OCI-M1 (cell line): ENCODE measurements around the gene NUDT13.
"Not testable (repeated sequence)": the region's sequence is repeated elsewhere in the genome, so short reads cannot be mapped to it uniquely, and the experiment has no call there.

Experiments used
- DNase-seq: peaks from one replicate; lab custom pipeline; 2025; lab: John Stamatoyannopoulos, UW

NUDT13 gene

DNA sequence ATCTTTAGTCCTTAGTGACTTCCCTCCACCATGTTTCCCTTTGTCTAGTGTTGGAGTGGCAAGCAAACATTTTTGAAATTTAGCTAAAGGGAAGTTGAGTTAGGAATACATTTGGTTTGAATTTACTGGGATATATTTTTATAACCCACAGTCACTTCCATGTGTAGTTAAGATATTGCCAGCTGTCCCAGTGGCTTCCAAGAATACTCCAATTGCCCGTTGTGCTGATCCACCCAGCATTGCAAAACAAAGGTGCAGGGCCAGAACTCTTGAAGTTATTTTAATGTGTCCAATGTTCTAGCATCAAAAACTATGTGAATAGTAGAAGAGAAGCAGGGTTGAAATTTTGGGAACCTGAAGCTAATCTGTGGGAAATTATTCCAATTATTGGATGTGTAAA, 11.1 kb upstream of the NUDT13 start:
- DNase-seq = no peak

DNA sequence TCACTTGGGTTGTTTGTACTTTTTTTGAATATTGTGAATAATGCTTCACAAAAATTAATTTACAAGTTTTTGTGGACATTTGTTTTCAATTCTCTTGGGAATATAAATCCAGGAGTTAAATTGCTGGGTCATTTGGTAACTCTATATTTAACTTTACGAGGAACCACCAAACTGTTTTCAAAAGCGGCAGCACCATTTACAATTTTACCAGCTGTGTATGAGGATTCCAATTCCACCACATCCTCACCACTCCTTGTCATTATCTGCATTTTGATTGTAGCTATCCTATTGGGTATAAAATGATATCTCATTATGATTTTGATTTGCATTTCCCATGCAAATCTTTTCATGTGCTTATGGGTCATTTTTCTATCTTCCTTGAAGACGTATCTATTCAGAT, 4.0 kb upstream of the NUDT13 start:
- DNase-seq = no peak

DNA sequence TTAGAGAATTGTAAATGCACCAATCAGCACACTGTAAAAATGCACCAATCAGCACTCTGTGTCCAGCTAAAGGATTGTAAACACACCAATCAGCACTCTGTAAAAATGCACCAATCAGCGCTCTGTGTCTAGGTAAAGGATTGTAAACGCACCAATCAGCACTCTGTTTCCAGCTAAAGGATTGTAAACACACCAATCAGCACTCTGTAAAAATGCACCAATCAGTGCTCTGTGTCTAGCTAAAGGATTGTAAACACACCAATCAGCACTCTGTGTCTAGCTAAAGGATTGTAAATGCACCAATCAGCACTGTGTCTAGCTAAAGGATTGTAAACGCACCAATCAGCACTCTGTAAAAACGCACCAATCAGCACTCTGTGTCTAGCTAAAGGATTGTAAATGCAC, 1.0 kb upstream of the NUDT13 start:
- not testable (repeated sequence) for DNase-seq

DNA sequence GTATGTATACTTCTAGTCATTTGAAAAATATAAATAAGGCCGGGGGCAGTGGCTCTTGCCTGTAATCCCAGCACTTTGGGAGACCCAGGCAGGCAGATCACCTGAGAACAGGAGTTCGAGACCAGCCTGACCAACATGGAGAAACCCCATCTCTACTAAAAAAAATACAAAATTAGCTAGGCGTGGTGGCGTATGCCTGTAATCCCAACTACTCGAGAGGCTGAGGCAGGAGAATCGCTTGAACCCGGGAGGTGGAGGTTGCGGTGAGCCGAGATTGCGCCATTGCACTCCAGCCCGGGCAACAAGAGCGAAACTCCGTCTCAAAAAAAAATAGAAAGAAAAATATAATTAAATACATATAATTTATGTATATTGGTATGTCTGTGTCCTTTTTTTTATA, 1.8 kb downstream of the NUDT13 start:
- not testable (repeated sequence) for DNase-seq

DNA sequence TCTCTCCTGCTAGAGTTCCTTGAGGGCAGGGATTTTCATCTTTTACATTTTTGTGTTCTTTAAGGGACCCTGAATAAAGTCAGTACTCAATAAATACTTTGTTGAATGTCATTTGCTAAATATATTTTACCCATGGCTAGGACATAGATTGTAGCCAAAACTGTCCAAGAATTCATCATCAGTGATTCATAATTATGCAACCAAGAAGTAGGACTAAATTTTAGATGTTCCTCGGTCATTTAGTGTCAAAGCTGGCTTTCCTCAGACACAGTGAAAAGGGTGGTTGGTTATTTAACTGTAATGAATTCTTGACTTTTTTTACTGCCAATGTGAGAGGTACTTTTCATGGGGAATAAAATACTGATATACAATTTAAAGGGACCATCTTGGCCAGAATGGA, 3.3 kb downstream of the NUDT13 start:
- DNase-seq = no peak

DNA sequence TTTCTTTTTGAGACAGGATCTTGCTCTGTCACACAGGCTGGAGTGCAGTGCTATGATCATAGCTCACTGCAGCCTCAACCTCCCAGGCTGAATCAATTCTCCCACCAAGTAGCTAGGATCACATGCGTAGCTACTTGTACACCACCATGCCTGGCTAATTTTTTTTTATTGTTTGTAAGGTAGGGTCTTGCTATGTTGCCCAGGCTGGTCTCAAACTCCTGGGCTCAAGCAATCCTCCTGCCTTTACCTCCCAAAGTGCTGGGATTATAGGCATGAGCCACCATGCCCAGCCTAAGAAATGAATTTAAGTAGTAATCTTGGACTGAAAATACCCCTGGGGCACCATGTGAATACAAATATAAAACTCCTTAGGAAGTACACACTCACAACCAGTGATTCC, 5.8 kb downstream of the NUDT13 start:
- DNase-seq = no peak

DNA sequence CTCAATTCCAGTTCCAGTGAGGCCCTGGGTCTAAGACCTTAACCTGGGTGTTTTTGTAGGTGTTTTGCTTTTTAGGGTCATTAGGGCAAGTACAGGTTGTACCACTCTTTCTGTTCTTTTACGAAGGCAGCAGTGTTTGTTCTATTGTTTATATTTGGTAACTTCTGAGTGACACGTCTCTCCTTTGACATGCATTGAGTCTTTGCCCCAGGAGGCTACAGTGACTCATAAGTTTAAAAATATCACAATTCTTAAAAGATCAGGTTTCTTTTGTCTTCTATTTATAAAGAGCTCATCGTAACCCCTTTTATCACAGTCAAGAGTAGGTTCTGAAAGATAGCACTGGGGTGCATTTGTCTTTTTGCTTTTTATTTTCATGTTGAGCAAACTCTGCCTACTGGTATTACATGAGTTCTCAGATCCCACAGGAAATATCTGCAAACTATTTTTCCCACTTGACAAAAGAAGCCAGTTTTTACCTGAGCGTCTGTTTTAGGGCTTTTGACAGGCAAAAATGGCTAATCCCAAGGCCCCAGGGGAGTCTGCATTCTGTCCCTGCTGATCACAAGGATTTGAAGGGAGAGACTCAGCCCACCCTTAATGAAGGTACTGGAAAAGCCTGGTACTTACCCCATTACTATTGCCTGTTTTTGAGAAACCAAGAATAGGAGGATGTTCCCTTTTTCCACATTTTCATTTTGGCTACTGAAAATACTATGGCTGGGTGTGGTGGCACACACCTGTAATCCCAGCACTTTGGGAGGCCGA, 7.9 kb downstream of the NUDT13 start:
- DNase-seq = no peak

DNA sequence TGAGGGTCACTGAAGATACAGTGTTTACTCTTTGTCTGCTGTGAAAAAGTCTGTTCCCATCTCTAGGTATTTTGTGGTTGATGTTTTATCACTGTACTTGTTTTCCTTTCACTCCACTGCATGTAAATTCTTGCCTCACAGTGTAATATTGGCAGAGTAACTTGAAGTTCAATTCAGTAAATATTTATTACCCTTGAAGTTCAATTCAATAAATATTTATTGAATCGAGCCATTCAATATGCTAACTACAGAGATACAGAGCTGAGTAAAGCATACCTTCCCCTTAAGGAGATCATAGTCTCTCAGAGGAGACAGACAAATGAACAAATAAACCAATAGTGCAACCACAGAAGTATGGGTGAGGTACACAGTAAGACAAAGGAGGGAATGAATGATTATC, 9.2 kb downstream of the NUDT13 start:
- no peak for DNase-seq

DNA sequence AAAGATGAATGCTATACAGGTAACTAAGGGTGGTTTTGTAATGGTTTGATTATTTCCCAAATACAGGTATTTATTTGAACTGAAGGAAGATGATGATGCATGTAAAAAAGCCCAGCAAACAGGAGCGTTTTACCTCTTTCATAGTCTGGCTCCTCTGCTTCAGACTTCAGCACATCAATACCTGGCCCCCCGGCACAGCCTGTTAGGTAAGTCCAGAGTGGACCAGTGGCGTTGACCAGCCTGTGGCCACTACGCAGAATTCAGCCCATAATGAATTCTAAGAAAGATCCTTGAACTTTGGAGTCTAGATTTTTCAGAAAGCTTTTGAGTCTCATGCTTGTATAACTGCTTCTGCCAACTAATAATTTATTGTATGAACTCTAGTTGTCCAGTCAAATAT, 9.7 kb downstream of the NUDT13 start:
- no peak for DNase-seq

DNA sequence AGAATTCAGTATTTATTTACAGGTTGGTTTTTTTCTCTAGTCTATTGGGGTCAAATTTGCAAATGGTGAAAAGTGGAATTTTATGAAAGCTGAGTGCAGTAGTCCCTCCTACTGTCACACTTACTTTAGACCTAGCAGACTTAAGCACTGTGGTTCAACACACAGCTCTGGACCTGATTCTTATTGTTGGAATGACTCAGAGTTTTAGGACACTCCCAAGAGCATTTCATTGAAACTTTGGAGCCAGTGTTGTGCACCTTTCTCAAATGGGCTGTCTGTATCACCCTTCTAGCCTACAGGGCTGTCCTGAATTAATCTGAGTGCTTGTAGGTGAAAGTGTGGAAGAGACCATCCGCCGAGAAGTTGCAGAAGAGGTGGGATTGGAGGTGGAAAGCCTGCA, 16.1 kb downstream of the NUDT13 start:
- no peak for DNase-seq

DNA sequence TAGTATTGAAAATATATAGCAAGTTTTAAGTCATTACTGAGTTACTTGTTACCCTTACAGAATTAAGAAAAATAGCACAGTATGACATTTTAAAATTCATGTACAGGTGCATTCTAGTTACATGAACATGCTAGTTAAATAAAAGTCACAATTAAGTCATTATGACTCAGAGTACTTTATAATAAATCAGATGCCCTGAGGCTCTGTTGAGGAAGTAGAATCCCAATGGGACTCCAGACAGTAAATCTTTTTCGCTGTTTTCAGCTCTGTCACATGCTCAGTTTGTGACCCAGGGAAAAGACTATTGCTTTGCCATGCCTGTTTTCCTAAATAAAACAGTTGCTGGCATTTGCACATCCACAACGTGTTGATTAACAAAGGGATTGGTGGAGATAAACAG, 21.0 kb downstream of the NUDT13 start:
- no peak for DNase-seq

DNA sequence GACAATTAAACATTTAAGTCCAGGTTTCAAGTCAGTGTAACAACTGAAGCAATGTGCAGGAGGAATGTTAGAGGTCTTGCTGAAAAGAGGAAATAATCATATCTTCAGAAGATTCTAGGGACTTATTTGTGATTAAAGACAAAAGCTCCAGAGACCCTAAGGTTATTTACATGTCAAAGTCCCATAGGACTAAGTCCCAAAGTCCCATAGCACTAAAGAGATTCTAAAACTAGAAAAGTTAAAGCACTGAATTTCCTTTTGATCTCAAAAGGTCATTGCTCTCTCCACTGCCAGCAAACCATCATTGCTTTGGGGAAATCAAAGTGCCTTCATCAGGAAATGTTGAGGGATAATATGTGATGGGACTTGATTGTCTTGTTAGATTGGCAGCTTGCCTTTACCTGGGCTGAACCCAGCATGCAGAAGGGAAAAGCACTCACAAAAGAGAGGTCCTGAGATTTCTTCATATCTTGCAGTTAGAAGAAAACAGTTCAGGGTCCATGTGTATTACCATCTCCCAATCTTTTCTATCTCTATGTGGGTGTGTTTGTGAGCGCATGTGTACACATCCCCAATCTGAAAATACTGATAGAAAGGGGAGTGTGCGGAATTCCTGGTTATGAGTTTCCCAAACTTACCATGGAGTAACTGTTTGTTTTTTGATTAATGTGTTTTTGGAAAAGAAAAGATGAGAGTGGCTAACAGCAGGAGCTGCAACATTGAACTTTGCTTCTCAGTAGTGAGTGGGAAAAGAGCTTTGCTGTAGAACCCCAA, 21.8 kb downstream of the NUDT13 start:
- DNase-seq = no peak

DNA sequence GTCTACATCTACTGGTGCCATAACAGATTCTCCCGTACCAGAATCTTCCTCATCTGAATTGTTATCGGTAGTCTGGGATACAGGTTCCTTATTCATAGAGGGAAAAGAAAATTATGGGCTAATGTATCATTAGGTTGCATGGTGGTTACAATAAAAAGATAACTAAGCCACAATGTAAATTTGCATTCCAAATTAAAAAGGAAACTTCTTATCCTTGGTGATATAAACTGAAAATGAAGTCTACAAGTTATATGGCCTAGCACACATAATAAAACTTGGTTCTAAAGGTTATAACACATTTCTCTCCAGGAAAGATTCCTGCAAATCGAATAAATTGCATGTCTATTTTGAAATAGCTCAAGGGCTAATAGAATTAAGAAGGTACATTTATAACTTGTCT, 24.5 kb downstream of the NUDT13 start:
- no peak for DNase-seq

DNA sequence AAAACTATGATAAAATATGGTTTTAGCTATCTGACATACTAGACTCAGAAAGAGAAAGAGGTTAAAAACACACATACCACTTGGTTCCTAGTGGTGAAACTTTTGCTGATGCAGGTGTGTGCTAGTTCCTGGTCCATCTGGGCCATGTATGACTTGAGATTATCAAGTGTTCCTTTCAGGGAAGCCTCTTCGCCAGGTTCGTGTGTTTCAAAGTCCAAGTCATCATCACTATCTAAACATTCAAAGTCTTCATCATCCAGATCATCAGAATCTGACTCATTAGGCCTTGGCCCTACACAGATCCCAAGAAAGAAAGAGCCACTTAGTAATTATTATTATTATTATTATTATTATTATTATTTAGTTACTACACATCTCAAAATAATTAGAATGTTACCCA, 26.4 kb downstream of the NUDT13 start:
- DNase-seq = no peak

DNA sequence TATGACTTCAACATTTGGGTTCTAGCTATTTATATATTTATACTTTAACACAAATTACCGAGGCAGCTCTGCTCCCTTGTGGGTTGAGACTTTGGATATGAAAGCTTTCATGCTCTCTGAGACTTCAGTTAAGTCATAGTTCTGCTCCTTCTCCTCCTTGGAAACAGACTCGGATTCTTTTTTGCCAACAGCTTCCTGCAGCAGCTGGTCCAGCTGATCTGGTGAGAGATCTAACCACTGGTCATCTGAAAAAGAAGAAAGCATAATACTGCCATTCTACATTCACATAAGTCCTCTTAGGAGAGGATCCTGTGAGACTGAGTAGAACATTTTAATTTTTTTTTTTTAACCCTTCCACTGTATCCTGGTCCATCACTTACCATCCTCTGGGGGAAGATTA, 29.0 kb downstream of the NUDT13 start:
- no peak for DNase-seq

DNA sequence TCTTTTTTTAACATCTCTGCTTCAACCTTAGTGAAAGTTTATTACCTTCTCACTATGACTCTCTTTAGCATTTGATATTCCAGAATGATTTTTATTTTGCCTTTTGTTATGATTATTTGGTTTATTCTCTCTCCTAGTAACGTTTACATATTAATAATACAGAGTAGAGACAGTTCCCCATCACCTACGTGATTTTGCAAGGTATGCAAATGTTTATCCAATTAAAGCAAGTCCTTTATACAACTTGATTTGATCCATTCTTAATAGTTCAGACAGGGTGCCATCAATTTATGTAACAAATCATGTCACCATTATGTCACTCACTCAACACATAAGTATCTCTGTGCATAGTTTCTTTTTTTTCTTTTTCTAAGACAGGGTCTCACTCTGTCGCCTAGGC, 31.3 kb downstream of the NUDT13 start:
- no peak for DNase-seq

DNA sequence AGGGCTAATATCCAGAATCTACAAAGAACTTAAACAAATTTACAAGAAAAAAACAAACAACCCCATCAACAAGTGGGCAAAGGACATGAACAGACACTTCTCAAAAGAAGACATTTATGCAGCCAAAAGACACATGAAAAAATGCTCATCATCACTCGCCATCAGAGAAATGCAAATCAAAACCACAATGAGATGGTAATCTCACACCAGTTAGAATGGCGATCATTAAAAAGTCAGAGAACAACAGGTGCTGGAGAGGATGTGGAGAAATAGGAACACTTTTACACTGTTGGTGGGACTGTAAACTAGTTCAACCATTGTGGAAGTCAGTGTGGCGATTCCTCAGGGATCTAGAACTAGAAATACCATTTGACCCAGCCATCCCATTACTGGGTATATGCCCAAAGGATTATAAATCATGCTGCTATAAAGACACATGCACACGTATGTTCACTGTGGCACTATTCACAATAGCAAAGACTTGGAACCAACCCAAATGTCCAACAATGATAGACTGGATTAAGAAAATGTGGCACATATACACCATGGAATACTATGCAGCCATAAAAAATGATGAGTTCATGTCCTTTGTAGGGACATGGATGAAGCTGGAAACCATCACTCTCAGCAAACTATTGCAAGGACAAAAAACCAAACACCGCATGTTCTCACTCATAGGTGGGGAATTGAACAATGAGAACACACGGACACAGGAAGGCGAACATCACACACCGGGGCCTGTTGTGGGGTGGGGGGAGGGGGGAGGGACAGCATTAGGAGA, 40.6 kb downstream of the NUDT13 start:
- not testable (repeated sequence) for DNase-seq

DNA sequence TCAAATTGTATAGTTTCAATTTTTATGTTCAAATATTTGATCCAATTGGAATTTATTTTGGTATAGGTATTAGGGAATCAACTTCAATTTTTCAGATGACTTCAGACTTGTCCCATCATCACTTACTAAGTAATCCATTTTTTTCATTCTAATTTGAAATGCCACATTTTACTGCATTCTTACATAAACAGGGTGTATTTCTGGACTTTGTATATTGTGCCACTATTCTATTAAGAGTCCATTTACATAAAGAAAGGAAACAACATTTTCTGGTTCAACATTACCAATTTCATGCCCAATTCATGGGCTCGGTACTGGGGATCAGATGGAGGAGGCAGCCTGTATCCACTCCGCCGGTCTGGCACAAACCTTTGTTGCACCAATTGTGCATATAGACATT, 41.8 kb downstream of the NUDT13 start:
- DNase-seq = no peak

DNA sequence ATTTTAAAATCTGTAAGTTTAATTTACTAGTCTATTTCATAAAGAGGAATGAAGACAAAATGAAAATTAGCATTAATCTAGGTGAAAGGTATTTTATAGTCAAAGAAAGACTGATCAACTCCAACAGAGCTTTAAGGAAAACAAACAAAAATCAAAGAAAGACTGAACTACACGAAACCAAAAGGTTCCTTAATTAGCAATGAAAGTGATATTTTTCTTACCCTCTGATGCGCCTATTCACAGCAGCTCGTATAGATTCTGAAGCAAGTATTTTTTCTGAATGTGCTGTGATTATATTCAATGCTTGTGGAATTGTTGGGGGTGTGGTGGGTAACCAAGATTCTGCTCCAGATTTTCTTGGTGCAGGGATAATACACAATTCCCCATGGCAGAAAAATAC, 45.8 kb downstream of the NUDT13 start:
- no peak for DNase-seq

DNA sequence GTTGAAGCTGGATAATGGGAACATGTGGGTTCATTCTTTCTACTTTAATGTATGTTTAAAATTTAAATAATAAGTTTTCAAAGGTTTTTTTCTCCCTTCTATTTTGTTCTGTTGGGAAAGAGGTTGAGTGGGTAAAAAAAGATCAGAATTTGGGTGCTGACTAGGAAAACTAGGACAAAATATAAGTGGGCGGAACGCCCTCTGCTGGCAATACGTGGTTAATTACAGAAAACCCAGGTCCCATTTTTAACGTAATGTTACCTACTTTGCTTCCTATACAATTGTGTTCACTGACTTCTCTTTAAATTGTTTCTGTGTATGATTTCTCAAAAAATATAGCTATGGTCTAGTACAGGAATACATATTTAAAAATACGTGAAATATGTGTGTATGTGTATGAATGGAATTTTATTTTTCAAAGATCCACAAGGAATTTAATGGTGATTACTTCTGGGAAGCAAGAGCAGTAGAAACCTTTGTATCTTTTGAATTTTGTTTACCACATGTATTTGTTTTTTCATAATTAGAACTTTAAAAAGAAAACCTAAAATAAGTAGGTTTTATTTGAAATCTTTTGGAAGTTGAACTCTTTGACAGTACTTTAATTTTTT, 48.9 kb downstream of the NUDT13 start:
- peak; percentile 83 for DNase-seq

DNA sequence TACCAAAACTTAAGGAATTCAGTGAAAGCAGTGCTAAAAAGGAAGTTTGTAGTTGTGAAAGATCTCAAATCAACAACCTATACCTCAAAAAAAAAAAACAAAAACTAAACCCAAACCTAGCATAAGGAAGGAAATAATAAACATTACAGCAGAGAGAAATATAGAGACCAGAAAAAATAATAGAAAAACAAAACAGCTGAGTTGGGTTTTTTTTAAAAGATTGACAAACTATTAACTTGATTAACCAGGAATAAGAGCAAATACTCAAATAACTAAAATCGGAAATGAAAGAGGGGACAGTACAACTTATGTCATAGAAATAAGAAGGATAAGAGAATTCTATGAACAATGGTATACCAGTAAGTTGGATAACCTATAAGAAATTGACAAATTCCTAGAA, 50.8 kb downstream of the NUDT13 start:
- DNase-seq = no peak

DNA sequence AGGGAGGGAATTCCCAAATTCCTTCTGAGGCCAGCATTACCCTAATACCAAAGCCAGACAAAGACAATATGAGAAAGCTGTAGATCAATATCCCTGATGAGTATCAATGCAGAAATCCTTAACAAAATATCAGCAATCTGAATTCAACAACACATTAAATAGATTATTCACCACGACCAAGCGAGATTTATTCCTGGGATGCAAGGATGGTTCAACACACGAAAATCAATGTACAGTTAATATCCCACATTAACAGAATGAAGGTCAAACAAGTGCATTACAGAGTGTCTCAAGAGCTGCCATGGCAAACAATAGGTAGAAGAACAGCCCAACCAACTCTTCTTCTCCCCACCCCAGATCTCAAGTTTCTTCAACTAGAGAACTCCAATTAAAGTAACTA, 51.4 kb downstream of the NUDT13 start:
- DNase-seq = no peak

DNA sequence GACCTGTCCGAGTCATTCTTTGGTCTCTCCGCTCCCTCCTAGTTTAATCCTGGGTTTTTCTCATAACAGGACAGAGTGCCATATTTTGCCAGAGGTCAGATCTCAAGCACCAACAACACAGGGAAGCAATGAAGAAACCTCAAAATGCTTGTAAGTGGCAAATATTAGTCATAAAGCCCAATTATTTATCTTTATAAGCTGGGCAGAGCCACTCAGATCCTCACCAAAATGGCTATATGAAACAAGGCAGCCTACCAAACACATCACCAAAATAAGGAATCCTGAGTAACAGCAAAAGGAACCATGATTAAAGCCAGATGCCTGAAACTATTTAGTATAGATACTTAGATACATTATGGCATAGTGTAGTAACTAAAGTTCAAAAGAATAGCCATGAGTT, 52.8 kb downstream of the NUDT13 start:
- DNase-seq = no peak
